ENCODE measurements around the gene LGSN.
"Not testable (repeated sequence)": the region's sequence is repeated elsewhere in the genome, so short reads cannot be mapped to it uniquely, and the experiment has no call there.

LGSN gene

GRCh38 chr6:63306420-63306819 is 13.4 kb downstream of the LGSN start:
- no peak for DNase-seq (ENCODE audit: low read depth)

- DNase-seq (ENCODE audit: low read depth): no peak
These were observed 14.5 kb downstream of the LGSN start for GRCh38 chr6:63305277-63305676.

DNA sequence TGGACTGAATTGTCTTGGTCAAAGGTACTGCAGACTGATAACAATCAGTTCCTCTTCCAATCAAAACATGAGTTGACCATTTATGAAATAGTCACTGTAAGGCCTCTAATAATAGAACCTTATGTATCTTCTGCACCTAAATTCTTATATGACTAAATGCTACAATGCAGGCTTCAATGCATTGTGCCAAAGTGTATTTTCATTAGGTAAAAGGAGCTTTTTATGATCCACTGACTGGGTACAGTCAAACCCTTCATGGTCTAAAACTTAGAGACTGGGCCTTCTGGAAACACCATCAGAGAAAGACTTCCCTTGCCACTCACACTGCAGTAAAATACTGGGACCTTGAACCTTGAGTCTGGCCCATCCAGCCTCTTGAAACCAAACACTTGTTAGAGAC is 16.3 kb downstream of the LGSN start:
- no peak for DNase-seq (ENCODE audit: low read depth)

- DNase-seq (ENCODE audit: low read depth): no peak
These were observed 20.1 kb downstream of the LGSN start for GRCh38 chr6:63299667-63300066.

DNA sequence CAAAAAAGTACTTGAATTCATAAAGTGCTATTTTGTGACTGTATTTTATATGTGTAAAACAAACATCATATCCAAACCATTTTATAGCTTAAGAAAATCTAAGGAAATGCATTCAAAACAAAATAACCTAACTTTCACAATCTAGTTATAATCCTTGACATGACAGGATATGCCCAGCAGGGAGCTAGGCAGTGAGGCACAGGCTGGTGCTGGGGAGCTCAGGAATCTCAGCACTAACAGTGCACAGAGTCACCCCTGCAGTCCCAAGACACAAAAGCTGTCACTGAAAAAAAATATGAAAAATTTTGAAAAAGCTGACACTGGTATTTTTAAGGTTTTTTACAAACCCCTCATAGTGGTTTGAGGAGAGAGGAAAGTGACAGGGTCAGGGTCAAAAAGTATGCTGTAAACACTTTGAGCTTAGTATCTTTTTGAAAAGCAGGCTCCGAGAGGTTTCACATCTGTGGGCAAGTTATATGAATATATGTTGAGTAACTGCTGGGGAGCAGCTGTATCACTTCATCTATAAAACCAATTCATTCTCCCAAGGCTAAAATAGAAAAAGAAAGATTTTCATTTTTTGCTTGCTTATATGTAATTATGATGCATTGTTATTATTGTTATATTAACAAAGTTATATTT is 24.1 kb downstream of the LGSN start:
- no peak for DNase-seq (ENCODE audit: low read depth)

DNA sequence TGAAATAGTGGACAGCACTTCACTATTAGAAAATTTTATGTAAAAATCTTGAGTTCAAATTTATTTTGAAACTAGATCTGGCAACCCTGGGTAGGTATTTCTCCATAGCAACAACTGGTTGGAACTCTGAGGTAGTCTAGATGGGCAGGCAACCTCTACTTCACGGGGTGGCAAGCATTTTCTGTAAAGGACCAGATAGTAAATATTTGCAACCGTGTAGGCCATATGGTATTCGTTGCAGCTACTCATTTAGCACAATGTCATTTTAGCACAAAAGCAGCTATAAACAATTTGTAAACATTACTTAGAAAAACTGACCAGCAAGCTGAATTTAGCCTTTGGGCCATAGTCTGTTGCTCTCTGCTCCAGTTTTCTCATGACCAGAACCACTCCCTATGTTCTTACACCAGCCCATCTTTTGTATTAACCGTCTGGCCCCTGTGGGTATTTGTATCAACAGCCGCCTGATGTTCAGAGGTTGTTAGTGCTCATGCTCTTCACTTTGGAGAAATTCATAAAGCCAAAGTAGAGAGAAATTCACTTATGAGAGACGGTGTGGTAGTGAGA is 29.2 kb downstream of the LGSN start:
- no peak for DNase-seq (ENCODE audit: low read depth)

GRCh38 chr6:63289269-63289872 is 30.4 kb downstream of the LGSN start:
- DNase-seq (ENCODE audit: low read depth): no peak

GRCh38 chr6:63280639-63281180 is 39.1 kb downstream of the LGSN start:
- no peak for DNase-seq (ENCODE audit: low read depth)

DNA sequence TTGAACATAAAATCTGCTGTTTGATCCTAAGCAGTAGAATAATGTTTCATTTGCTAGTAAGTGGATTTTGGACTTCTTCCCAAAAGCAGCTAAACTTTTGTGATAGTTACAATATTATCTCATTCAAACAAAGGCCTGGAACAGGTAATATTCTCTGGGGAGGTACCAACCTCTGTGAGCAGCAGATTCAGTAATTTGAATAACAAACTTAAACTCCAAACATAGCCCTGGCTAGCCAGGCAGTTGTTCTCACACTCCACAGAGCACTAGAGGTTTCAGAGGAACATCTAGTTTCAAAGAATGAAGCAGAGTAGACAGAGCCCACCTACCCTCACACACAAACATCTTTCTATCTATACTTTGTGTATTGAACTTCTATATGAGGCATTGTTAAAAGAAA is 40.9 kb downstream of the LGSN start:
- DNase-seq (ENCODE audit: low read depth): no peak

GRCh38 chr6:63275953-63276352 is 43.8 kb downstream of the LGSN start:
- DNase-seq (ENCODE audit: low read depth): no peak

DNA sequence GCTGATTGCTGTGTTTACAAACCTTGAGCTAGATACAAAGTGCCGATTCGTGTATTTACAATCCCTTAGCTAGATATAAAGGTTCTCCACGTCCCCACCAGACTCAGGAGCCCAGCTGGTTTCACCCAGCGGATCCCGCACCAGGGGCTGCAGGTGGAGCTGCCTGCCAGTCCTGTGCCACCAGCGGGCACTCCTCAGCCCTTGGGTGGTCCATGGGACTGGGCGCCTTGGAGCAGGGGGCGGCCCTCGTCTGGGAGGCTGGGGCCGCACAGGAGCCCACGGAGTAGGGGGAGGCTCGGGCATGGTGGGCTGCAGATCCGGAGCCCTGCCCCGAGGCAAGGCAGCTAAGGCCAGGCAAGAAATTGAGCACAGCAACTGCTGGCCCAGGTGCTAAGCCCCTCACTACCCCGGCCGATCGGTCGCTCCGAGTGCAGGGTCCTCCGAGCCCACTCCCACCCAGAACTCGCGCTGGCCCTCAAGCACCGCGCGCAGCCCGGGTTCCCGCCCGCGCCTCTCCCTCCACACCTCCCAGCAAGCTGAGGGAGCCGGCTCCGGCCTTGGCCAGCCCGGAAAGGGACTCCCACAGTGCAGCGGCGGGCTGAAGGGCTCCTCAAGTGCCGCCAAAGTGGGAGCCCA is 44.9 kb downstream of the LGSN start:
- not testable (repeated sequence) for DNase-seq (ENCODE audit: low read depth)

GRCh38 chr6:63272397-63272796 is 47.4 kb downstream of the LGSN start:
- no peak for DNase-seq (ENCODE audit: low read depth)

- no peak for DNase-seq (ENCODE audit: low read depth)
These were observed 50.3 kb downstream of the LGSN start for GRCh38 chr6:63269470-63269869.

DNA sequence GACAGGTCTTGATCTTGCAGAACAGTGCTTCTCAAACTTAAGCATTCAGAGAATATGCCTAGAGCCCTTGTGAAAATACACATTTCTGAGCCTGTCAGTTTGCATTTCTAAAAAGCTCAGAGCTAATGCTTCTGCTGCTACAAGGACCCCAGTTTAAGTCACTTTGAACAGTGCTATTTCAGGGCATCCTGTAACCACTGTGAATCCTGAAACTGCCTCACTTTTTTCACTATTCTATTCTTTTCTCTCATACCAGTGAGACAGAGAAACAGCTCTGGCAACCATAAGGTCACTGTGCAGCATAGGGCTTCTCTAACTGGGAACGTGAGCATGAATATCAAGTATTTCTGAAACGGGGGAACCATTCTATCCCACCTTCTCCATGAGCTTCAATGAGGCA is 51.2 kb downstream of the LGSN start:
- DNase-seq (ENCODE audit: low read depth): no peak

GRCh38 chr6:63267828-63268227 is 52.0 kb downstream of the LGSN start:
- DNase-seq (ENCODE audit: low read depth): no peak

DNA sequence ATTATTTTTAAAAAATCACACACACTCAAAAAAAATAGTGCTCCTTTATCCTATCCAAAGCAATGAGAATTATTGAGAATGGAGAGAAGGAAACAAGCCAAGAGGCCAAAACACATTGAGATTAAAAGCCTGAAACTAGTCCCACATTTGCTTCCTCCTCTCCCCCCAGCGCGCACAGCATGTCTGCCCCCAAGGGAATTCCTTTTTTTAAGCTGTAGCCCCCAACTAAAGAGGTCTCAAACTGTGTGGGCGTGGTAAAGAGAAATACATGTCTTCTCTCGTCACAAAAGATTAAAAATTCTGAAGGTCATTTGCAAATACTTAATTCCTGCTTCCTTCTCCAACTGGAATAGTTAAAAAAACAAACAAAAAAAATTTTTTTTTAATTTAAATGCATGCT is 52.7 kb downstream of the LGSN start:
- no peak for DNase-seq (ENCODE audit: low read depth)

DNA sequence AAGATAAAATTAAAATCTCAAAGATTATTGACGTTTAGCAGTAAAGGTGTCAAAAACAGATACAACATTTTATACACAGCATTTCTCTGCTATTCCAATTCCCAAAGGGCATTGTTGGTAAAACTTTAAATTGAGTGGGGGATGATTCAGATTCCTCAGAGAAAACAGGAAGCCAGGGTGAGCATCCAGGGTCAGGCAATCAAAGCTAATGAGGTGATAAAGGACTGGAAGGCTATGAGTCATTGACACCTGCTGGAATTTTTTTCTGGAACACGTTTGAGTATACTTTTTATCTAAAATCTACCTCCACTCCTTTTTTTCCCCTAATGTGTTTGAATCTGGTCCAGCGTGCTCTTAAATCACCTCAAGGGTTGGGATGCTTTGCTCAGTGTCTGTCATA is 56.3 kb downstream of the LGSN start:
- no peak for DNase-seq (ENCODE audit: low read depth)

DNA sequence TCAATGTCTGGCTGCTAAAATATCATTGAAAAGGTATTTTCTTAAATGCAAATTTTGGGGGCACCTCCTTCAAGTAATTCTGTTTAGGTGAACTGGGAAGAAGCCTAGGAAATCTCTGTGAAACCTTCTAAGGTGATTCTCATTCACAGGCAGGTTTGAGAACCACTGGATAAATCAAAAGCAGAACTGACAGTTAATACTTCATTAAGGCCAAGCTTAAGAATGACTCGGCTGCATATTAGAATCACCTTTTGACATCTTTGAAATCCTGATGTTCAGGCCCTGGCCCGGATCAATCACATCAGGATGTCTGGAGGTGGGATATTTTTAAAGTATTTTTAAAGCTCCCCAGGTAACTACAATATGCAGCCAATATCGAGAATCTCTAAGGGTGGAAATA is 58.0 kb downstream of the LGSN start:
- no peak for DNase-seq (ENCODE audit: low read depth)

- DNase-seq (ENCODE audit: low read depth): no peak
These were observed 60.6 kb downstream of the LGSN start for GRCh38 chr6:63259153-63259552.

- DNase-seq (ENCODE audit: low read depth): no peak
These were observed 69.8 kb downstream of the LGSN start for GRCh38 chr6:63249875-63250482.

GRCh38 chr6:63246581-63246980 is 73.2 kb downstream of the LGSN start:
- no peak for DNase-seq (ENCODE audit: low read depth)

- DNase-seq (ENCODE audit: low read depth): no peak
These were observed 73.9 kb downstream of the LGSN start for GRCh38 chr6:63245909-63246308.

DNA sequence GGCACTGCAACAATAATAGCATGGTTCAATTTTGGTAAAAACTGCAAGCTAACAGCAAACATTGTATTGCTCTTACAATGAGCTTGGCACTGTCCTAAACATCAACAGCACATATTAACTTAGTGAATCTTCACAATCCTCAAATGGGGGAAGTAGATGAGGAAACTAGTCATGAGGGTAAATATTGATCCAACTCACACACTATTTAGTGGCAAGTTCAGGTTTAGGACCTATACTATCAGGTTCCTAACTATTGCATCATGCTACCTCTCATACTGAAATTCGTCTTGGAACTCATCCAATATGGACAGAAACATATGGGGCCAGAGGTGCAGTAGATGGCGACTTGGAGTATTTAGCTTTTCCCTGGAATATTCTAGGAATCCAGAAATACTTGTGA is 74.4 kb downstream of the LGSN start:
- no peak for DNase-seq (ENCODE audit: low read depth)
